LNCAP (cell line): ENCODE data around the gene OR1J2.

Source experiments
- CTCF ChIP-seq: fragments of 450-650 bp; IDR thresholded peaks from 2 replicates; pipeline ENCODE4 v1.5.1; 2017; ENCODE audit warnings: mild to moderate bottlenecking

OR1J2 gene

DNA sequence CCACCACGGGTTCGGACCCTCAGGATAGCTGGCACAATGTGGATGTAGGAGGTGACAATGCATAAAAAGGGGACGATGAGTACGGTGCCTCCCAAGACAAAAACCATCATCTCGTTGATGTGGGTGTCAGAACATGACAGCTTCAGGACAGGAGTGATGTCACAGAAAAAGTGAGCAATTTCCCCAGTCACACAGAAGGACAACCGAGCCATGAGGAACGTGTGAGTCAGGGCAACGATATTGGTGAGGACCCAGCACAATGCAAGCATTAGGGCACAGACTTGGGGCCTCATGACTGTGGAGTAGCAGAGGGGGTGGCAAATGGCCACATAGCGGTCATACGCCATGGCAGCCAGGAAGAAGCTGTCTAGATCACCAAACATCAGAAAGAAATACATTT lies 16.0 kb downstream of the OR1J2 start:
- no peak for TF ChIP-seq CTCF

- TF ChIP-seq CTCF = no peak
Observed at GRCh38 chr9:122527193-122527592, 16.6 kb downstream of the OR1J2 start, which contains the start of gene OR1N1. Gene OR1N1 (minus strand): TSS chr9:122527293. CDS start chr9:122527293, 0 bp downstream.

DNA sequence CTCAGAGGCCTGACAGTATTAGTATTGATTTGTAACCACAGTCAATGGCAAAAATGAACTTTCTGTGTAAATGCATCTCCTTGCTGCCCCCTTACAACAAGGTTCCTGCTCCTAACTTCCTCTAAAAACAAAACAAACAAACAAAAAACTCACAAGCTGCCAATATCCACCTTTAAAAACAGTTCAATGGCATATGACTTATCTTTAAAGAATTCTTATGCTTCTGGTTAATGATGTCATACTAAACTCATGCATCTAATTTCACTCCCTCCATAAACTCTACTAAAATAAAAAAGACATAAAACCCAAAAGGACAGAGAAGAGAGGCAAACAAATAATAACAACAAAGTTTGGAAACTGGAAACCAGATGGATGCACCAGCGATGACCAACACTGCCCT lies 25.5 kb downstream of the OR1J2 start:
- TF ChIP-seq CTCF = no peak

DNA sequence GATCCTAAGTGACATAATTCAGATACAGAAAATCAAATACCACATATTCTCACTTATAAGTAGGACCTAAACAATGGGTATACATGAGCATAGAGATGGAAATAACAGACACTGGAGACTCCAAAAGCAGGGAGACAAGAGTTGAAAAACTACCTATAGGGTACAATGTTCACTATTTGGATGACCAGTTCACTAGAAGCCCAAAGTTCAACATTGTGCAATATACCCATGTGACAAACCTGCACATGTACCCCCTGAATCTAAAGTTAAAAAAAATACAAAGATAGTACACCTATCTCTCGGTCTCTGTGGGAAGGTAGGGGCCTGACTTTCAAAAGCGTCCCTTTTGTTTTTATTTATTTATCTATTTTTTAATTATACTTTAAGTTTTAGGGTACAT lies 28.2 kb downstream of the OR1J2 start:
- TF ChIP-seq CTCF = no peak

DNA sequence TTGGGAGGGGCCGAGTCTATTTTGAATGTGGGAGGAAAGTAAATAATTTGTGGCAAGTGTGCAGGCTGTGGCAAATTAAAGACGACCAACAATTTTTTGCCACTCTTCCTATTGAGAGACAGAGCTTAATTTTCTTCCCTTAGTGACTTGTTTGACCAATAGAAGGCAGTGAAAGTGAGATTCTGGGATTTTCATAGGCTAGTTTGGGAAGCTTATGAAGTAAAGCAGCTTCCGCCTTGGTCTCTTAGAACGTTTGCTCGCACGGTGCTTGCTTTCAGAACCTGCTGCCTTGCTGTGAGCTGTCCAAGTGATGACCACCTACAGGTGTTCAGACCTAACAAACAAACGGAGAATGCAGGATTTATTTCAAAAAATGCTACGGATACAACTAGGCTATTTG lies 35.6 kb downstream of the OR1J2 start:
- TF ChIP-seq CTCF = no peak

DNA sequence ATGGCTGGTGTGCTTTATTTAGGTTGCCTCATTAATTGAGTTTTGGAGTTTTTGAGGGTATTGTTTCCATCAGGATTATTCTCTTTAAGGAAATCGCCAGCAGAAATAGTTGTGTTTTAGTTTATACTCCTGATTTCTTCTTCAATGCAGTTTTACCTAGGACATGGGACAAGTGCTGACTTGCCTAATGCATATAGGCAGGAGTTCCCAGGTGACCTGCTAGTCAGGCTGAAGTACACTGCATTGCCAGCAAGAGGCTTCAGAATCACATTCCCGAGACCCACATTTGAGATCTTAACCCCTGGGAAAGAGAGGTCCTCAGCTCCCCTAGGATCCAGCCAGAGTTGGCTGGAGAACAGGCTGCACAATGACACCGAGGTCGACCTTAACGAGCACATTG lies 40.8 kb downstream of the OR1J2 start:
- TF ChIP-seq CTCF = no peak

DNA sequence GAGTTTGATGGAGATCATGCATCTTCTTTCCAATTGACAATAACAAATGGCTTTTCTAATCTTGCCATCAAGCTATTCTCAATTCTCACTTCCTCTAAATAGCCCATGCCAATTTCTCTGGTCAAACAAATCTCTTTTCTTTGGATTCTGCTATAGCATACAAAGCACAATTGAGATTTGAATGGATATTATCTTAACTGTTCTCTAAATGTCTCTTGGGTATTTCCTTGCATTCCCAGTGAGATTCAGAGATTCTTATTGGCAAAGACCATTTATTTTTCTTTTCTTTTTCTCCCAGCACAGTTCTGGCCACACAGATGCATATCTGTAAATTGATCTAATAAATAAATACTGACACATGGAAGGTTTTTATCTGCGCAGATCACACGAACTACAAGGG lies 42.2 kb downstream of the OR1J2 start, which contains the start of gene OR1N2:
TSS of gene OR1N2 (plus strand) at position 301 of the 400 bp plus-strand sequence. CDS start 100 bp downstream, outside the sequence.
- no peak for TF ChIP-seq CTCF
